ENCODE data around the gene CHAF1B. TPM values are rescaled to one million over a fixed set of nuclear protein-coding genes. Genes with fewer than 3 reads are reported as not detected.

The CHAF1B gene
- total RNA-seq, 2 donors from 2014 or later, result 20.2 to 38.0 TPM

DNA sequence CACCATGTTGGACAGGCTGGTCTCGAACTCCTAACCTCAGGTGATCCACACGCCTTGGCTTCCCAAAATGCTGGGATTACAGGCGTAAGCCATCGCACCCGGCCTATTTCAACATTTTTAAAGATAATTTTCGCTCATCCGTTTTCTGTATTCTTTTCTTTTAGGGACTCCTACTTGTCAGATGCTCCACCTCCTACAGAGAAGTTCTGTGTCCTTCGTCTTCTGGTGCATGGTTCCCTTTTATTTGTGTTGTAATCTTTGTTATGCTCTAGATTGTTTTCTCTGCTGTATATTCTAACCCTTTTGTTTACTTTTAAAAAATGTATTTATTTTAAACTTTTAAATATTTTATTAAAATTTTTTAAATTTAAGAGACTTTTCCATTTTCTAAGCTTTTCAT, 66.3 kb downstream of the CHAF1B start:
- no peaks in the 10 kb centered on the region for H3K9me3 Mint-ChIP-seq
- DNase-seq (ENCODE audit: low spot score) (no peak), ATAC-seq (no peak)
- no peak overlapping the region for H3K4me3 Mint-ChIP-seq
- no peak overlapping the region for H3K27ac Mint-ChIP-seq
- no peaks in the 10 kb centered on the region for H3K4me1 Mint-ChIP-seq (ENCODE audit: low read depth in 2 of 2)
- no peaks in the 10 kb centered on the region for H3K36me3 Mint-ChIP-seq
- H3K27me3 Mint-ChIP-seq, result peaks cover 0 to 14% of the 10 kb centered on the region in 2 donors

DNA sequence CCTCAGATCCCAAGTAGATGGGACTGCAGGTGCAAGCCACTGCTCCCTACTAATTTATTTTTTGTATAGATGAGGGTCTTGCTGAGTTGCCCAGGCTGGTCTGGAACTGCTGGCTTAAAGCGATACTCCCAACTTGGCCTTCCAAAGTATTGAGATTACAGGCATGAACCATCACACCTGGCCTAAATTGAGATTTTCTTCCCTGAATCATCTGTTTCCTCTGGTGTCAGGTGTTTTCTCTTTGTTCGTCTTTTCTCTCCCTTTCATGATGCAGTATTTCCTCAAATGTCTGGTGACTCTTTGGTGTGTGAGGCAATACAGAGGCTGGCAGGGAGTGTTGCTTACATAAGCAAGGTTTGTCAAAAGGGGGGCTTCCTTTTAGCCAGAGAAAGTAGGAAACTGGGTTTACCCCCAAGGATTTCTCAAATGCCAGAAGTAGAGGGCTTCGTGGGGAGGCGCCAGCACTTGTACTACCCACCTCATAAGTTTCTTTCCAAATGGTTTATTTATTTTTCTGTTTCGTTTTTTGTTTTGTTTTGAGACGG, 67.2 kb downstream of the CHAF1B start:
- Mint-ChIP-seq H3K4me1 (ENCODE audit: low read depth in 2 of 2) (no peaks in the 10 kb centered on the region), H3K9me3 (no peaks in the 10 kb centered on the region), H3K4me3 (no peak overlapping the region), H3K36me3 (no peaks in the 10 kb centered on the region), H3K27me3 (peaks cover 0 to 13% of the 10 kb centered on the region in 2 donors), H3K27ac (no peak overlapping the region)
- ATAC-seq, result no peak
- DNase-seq (ENCODE audit: low spot score), result no peak

DNA sequence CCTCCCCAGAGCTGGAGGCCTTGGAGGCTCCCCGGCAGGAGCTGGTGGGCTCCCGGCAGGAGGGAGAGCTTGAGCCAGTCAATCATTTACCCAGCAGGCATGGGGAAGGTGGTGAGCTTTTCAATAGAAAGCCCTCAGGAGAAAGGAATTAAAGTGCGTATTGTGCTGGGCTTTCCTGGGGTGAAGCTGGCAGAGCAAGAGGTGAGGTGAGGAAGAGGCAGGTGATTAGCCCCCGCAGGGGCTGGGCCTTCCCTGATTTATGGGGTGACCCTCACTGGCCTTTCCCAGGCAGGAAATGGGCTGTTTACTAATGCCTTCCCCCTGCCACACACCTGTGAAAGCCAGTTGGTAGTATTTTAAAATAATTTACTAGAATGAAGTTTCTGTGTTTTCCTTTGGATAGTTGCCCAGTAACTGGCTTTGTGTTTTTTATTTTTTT, 68.9 kb downstream of the CHAF1B start:
- DNase-seq (ENCODE audit: low spot score) (no peak), ATAC-seq (no peak)
- Mint-ChIP-seq H3K4me3 (no peak overlapping the region), H3K9me3 (no peaks in the 10 kb centered on the region), H3K27me3 (peaks cover 0 to 13% of the 10 kb centered on the region in 2 donors), H3K36me3 (no peaks in the 10 kb centered on the region), H3K4me1 (ENCODE audit: low read depth in 2 of 2) (no peaks in the 10 kb centered on the region), H3K27ac (no peak overlapping the region)

GRCh38 chr21:36454706-36455105, 69.5 kb downstream of the CHAF1B start:
- Mint-ChIP-seq H3K9me3 (no peaks in the 10 kb centered on the region), H3K4me1 (ENCODE audit: low read depth in 2 of 2) (no peaks in the 10 kb centered on the region), H3K36me3 (no peaks in the 10 kb centered on the region), H3K27me3 (peaks cover 0 to 13% of the 10 kb centered on the region in 2 donors), H3K4me3 (no peak overlapping the region), H3K27ac (no peak overlapping the region)
- DNase-seq (ENCODE audit: low spot score), result no peak
- ATAC-seq, result no peak

DNA sequence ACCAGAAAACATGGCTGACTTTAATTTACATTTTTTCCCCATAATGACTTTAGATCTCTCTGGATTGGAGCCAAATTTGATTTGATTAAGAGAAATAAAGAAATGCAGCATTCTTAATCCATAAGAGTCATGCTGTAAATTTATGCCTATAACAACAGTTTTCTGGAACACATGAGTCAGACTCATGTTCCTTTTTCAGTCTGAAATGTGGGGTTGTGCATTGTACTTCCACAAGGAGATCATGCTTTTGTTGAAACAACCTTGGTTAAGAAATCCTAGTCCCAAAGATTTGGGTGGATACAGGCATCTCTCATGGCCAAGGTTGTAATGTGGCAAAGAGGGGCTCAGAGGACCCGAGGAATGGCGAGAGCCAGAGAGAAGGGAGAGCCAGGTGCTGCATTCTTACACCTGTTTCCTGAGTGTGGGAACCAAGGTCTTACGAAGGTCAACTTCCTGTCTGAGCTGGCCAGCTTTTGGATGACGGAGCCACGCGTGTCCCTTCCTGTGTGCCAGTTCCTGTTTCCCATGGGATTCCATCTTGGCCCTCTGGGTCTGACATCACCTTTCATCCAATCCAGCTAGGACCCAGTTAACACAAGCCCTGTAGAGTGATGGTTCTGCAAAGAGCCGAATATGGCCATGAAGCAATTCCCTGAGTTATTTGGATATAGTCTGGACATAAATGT, 71.7 kb downstream of the CHAF1B start:
- no peaks in the 10 kb centered on the region for H3K9me3 Mint-ChIP-seq
- no peak overlapping the region for H3K4me3 Mint-ChIP-seq
- H3K27ac Mint-ChIP-seq, result no peak overlapping the region
- peaks cover 5 to 13% of the 10 kb centered on the region in 2 donors for H3K27me3 Mint-ChIP-seq
- no peaks in the 10 kb centered on the region for H3K36me3 Mint-ChIP-seq
- no peak for DNase-seq (ENCODE audit: low spot score)
- no peak for ATAC-seq
- no peaks in the 10 kb centered on the region for H3K4me1 Mint-ChIP-seq (ENCODE audit: low read depth in 2 of 2)

- ATAC-seq, result peak in 1 of 2 donors; percentile 28
- H3K4me3 Mint-ChIP-seq, result no peak overlapping the region
- H3K27ac Mint-ChIP-seq, result no peak overlapping the region
- peaks cover 0 to 2% of the 10 kb centered on the region in 2 donors for H3K4me1 Mint-ChIP-seq (ENCODE audit: low read depth in 2 of 2)
- H3K27me3 Mint-ChIP-seq, result peaks cover 11 to 13% of the 10 kb centered on the region in 2 donors
- no peaks in the 10 kb centered on the region for H3K36me3 Mint-ChIP-seq
- no peaks in the 10 kb centered on the region for H3K9me3 Mint-ChIP-seq
- no peak for DNase-seq (ENCODE audit: low spot score)
These were observed 73.9 kb downstream of the CHAF1B start for GRCh38 chr21:36459098-36459497.

DNA sequence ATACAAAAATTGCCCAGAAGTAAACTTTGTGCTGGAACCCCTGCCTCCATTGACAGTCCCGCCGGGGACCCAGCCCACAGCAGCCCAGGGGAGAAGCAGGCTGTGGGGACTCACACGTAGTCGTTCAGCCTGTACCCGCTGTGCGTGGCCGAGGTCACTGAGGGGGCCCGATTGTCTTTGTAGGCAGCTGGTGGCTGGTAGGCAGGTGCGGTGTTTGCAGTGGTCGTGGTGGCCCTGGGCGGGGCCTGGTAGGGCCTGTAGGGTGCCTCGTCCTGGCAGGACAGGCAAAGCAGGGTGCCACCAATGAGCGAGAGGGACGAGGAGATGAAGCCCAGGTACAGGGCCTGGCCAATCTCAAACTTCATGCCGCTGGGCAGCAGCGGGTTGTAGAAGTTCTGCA, 75.7 kb downstream of the CHAF1B start:
- no peak overlapping the region for H3K27ac Mint-ChIP-seq
- DNase-seq (ENCODE audit: low spot score) (no peak), ATAC-seq (no peak)
- H3K4me3 Mint-ChIP-seq, result no peak overlapping the region
- peaks cover under 1 to 13% of the 10 kb centered on the region in 2 donors for H3K27me3 Mint-ChIP-seq
- H3K4me1 Mint-ChIP-seq (ENCODE audit: low read depth in 2 of 2), result peaks cover 0 to 3% of the 10 kb centered on the region in 2 donors
- H3K36me3 Mint-ChIP-seq, result no peaks in the 10 kb centered on the region
- no peaks in the 10 kb centered on the region for H3K9me3 Mint-ChIP-seq

DNA sequence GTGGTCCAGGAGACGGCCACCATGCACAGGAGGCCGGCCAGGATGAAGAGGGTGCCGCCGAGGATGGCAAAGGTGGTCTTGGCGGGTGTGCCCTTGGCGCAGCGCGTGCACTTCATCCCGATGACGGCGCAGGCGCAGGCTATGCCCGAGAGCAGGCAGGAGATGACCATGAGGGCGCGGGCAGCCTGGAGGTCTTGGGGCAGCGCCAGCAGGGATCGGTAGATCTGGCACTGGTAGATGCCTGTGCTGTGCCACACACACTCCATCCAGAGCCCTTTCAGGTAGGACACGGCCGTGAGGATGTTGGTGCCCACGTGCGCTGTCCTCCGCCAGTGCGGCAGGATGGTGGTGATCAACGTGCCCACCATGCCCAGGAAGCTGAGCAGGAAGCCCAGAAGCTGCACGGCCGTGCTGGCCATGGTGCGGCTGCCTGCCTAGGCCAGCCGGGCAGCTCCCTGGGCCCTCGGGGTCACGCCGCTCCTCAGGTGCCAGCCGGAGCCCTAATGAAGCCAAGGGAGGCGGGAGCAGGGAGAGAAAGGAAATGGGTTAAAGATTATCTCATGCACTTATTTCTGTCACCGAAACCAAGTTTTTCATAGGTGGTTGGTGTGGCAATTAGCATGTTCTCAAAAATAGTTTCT, 76.2 kb downstream of the CHAF1B start:
- ATAC-seq (no peak), DNase-seq (ENCODE audit: low spot score) (no peak)
- peaks cover 0 to 3% of the 10 kb centered on the region in 2 donors for H3K4me1 Mint-ChIP-seq (ENCODE audit: low read depth in 2 of 2)
- H3K4me3 Mint-ChIP-seq, result no peak overlapping the region
- H3K27me3 Mint-ChIP-seq, result peaks cover 0 to 13% of the 10 kb centered on the region in 2 donors
- no peak overlapping the region for H3K27ac Mint-ChIP-seq
- H3K36me3 Mint-ChIP-seq, result no peaks in the 10 kb centered on the region
- no peaks in the 10 kb centered on the region for H3K9me3 Mint-ChIP-seq

- ATAC-seq, result no peak
- DNase-seq (ENCODE audit: low spot score), result no peak
- Mint-ChIP-seq H3K27me3 (peaks cover 0 to 13% of the 10 kb centered on the region in 2 donors), H3K4me1 (ENCODE audit: low read depth in 2 of 2) (peaks cover 0 to 3% of the 10 kb centered on the region in 2 donors), H3K4me3 (no peak overlapping the region), H3K9me3 (no peaks in the 10 kb centered on the region), H3K36me3 (no peaks in the 10 kb centered on the region), H3K27ac (no peak overlapping the region)
These were observed 76.8 kb downstream of the CHAF1B start for GRCh38 chr21:36461918-36462486.

GRCh38 chr21:36463204-36463603, 78.0 kb downstream of the CHAF1B start:
- no peak for ATAC-seq
- H3K9me3 Mint-ChIP-seq, result no peaks in the 10 kb centered on the region
- H3K27me3 Mint-ChIP-seq, result peaks cover 0 to 17% of the 10 kb centered on the region in 2 donors
- DNase-seq (ENCODE audit: low spot score), result no peak
- peaks cover 0 to 3% of the 10 kb centered on the region in 2 donors for H3K4me1 Mint-ChIP-seq (ENCODE audit: low read depth in 2 of 2)
- no peak overlapping the region for H3K27ac Mint-ChIP-seq
- H3K36me3 Mint-ChIP-seq, result no peaks in the 10 kb centered on the region
- H3K4me3 Mint-ChIP-seq, result no peak overlapping the region

GRCh38 chr21:36463991-36464390, 78.8 kb downstream of the CHAF1B start:
- H3K4me1 Mint-ChIP-seq (ENCODE audit: low read depth in 2 of 2), result peaks cover 0 to 3% of the 10 kb centered on the region in 2 donors
- DNase-seq (ENCODE audit: low spot score) (no peak), ATAC-seq (no peak)
- H3K36me3 Mint-ChIP-seq, result no peaks in the 10 kb centered on the region
- H3K4me3 Mint-ChIP-seq, result no peak overlapping the region
- no peak overlapping the region for H3K27ac Mint-ChIP-seq
- peaks cover 0 to 17% of the 10 kb centered on the region in 2 donors for H3K27me3 Mint-ChIP-seq
- H3K9me3 Mint-ChIP-seq, result no peaks in the 10 kb centered on the region

- Mint-ChIP-seq H3K4me3 (no peak overlapping the region), H3K27me3 (peaks cover 0 to 17% of the 10 kb centered on the region in 2 donors), H3K27ac (no peak overlapping the region), H3K9me3 (no peaks in the 10 kb centered on the region), H3K36me3 (no peaks in the 10 kb centered on the region), H3K4me1 (ENCODE audit: low read depth in 2 of 2) (peaks cover 0 to 3% of the 10 kb centered on the region in 2 donors)
- DNase-seq (ENCODE audit: low spot score) (no peak), ATAC-seq (no peak)
These were observed 79.4 kb downstream of the CHAF1B start for GRCh38 chr21:36464590-36464989.

DNA sequence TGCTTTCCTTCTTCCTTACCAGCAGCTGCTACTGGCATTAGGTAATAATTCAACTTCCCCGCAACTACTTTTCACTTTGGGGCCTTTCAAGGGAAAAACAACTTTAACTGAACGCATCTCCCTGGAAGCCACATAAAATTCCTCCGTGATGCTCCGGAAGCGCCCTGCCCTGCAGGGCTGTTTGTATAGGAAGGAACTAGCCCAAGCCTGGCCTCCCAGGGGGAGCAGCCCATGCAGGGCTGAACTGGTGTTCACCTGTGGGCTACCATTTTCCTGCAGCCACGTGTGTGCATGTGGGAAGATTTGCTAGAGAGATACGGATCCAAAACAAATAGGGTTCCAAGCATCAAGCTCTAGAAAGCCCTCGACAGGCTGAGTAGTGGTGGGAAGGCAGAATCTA, 80.3 kb downstream of the CHAF1B start:
- ATAC-seq (no peak), DNase-seq (ENCODE audit: low spot score) (no peak)
- H3K4me1 Mint-ChIP-seq (ENCODE audit: low read depth in 2 of 2), result peaks cover 0 to 3% of the 10 kb centered on the region in 2 donors
- H3K36me3 Mint-ChIP-seq, result no peaks in the 10 kb centered on the region
- no peak overlapping the region for H3K4me3 Mint-ChIP-seq
- H3K9me3 Mint-ChIP-seq, result no peaks in the 10 kb centered on the region
- H3K27me3 Mint-ChIP-seq, result peaks cover 0 to 17% of the 10 kb centered on the region in 2 donors
- H3K27ac Mint-ChIP-seq, result no peak overlapping the region

DNA sequence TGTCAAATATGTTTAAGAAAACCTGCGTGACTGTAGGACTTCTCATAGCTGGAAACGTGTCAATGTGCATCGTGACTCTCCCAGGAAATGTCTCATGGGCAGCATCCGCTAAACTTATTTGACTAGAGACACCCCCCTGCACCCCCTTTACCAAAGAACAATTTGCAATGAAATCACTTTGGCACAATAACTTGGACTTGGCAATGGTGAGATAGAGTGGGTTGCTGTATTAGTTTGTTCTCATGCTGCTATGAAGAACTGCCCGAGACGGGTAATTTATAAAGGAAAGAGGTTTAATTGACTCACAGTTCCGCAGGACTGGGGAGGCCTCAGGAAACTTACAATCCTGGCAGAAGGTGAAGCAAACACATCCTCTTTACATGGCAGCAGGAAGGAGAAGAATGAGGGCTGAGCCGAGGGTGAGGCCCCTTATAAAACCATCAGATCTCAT, 80.9 kb downstream of the CHAF1B start:
- DNase-seq (ENCODE audit: low spot score), result no peak
- ATAC-seq, result no peak
- Mint-ChIP-seq H3K27ac (no peak overlapping the region), H3K4me1 (ENCODE audit: low read depth in 2 of 2) (peaks cover 0 to 3% of the 10 kb centered on the region in 2 donors), H3K9me3 (no peaks in the 10 kb centered on the region), H3K27me3 (peaks cover 0 to 13% of the 10 kb centered on the region in 2 donors), H3K4me3 (no peak overlapping the region), H3K36me3 (no peaks in the 10 kb centered on the region)

Data from natural killer cell treated with Interleukin-12 subunit alpha and Interleukin-12 subunit beta and Interleukin-15 and Interleukin-18, amount 100 ng/mL, for 72 hours (primary cell).